ENCODE measurements around the gene ZBTB3. TPM values are rescaled to one million over a fixed set of nuclear protein-coding genes. Genes with fewer than 3 reads are reported as not detected.
"Not testable (repeated sequence)": the region's sequence is repeated elsewhere in the genome, so short reads cannot be mapped to it uniquely, and the experiment has no call there.

The ZBTB3 gene
- total RNA-seq, 1 experiment from 2014 or later = 12.9 TPM

DNA sequence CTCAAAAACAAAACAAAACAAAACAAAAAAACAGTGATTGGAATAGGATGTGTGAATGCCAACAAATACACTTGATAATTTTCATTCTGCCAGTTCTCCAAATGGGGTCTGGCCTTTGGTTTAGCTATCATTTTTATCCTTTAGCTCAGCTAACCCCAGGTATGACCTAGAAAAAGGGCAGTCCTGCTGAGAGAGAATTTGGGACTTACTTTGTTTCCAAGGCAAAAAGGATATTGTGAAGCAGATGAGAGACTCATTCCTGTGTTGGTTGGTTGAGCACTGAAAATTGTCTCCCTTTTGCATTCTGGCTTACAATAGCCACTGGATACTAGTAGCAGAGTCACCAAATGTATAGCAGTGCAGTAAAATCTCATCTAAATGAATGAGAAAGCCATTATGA, 16.8 kb downstream of the ZBTB3 start:
- CTCF ChIA-PET = no interaction called here
- no peak for ATAC-seq
- in situ Hi-C loops (cut with HindIII; ENCODE audit: low pct_unique_long_range_greater_than_20kb, low sequenced_read_pairs) = no loop called here
- Histone ChIP-seq H3K9me3 (ENCODE audit: control insufficient read depth, insufficient read depth, low read depth, low read length) (no peaks in the 10 kb centered on the region), H3K36me3 (ENCODE audit: control insufficient read depth, insufficient read depth, low read length) (peaks cover 17% of the 10 kb centered on the region), H3K27ac (ENCODE audit: low read length) (no peak overlapping the region), H3K4me1 (ENCODE audit: control insufficient read depth, insufficient read depth, low read length) (no peaks in the 10 kb centered on the region), H3K4me3 (ENCODE audit: low read depth in 2 of 2, low read length in 2 of 2) (no peak overlapping the region), H3K27me3 (ENCODE audit: control insufficient read depth, insufficient read depth, low read length) (no peaks in the 10 kb centered on the region)
- TF ChIP-seq, protein P1, sequence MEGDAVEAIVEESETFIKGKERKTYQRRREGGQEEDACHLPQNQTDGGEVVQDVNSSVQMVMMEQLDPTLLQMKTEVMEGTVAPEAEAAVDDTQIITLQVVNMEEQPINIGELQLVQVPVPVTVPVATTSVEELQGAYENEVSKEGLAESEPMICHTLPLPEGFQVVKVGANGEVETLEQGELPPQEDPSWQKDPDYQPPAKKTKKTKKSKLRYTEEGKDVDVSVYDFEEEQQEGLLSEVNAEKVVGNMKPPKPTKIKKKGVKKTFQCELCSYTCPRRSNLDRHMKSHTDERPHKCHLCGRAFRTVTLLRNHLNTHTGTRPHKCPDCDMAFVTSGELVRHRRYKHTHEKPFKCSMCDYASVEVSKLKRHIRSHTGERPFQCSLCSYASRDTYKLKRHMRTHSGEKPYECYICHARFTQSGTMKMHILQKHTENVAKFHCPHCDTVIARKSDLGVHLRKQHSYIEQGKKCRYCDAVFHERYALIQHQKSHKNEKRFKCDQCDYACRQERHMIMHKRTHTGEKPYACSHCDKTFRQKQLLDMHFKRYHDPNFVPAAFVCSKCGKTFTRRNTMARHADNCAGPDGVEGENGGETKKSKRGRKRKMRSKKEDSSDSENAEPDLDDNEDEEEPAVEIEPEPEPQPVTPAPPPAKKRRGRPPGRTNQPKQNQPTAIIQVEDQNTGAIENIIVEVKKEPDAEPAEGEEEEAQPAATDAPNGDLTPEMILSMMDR (IDR thresholded peaks at IDR 0.05) = no peak
- TF ChIP-seq SIN3A (IDR thresholded peaks at IDR 0.05; ENCODE audit: borderline replicate concordance, insufficient read depth, low read depth, low read length) = no peak
- TF ChIP-seq POLR2AphosphoS5 (IDR thresholded peaks at IDR 0.05; ENCODE audit: low read depth, low read length) = no peak
- TF ChIP-seq TCF7L2 (IDR thresholded peaks at IDR 0.05; ENCODE audit: low read depth, low read length) = no peak
- TF ChIP-seq, protein P2, sequence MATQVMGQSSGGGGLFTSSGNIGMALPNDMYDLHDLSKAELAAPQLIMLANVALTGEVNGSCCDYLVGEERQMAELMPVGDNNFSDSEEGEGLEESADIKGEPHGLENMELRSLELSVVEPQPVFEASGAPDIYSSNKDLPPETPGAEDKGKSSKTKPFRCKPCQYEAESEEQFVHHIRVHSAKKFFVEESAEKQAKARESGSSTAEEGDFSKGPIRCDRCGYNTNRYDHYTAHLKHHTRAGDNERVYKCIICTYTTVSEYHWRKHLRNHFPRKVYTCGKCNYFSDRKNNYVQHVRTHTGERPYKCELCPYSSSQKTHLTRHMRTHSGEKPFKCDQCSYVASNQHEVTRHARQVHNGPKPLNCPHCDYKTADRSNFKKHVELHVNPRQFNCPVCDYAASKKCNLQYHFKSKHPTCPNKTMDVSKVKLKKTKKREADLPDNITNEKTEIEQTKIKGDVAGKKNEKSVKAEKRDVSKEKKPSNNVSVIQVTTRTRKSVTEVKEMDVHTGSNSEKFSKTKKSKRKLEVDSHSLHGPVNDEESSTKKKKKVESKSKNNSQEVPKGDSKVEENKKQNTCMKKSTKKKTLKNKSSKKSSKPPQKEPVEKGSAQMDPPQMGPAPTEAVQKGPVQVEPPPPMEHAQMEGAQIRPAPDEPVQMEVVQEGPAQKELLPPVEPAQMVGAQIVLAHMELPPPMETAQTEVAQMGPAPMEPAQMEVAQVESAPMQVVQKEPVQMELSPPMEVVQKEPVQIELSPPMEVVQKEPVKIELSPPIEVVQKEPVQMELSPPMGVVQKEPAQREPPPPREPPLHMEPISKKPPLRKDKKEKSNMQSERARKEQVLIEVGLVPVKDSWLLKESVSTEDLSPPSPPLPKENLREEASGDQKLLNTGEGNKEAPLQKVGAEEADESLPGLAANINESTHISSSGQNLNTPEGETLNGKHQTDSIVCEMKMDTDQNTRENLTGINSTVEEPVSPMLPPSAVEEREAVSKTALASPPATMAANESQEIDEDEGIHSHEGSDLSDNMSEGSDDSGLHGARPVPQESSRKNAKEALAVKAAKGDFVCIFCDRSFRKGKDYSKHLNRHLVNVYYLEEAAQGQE (IDR thresholded peaks at IDR 0.05; ENCODE audit: insufficient read depth in 1 of 2, low read depth in 2 of 2, low read length in 1 of 2) = no peak
- intact Hi-C loops (cut with micrococcal nuclease; ENCODE audit: unreplicated experiment) = no loop called here
- DNase-seq (ENCODE audit: low read depth, low spot score) = no peak
- POLR2A ChIA-PET = no interaction called here
- no TSS peak for BruUV-seq (replicated peaks)

DNA sequence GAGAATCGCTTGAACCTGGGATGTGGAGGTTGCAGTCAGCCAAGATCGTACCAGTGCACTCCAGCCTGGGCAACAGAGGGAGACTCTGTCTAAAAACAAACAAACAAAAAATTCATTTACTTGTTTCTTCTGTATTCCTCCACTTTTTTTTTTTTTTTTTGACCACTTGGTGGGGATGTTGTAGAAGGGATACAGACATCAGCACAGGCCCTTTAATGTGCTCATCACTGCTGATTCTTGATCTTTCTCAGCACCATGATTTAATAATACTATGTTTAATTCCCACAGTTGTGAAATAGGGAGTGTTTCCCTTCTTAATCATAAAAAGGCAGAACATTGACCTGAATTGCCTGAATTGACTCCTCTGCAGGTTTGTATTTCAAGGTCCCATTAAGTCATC, 21.1 kb downstream of the ZBTB3 start:
- Histone ChIP-seq H3K9me3 (ENCODE audit: control insufficient read depth, insufficient read depth, low read depth, low read length) (no peaks in the 10 kb centered on the region), H3K27me3 (ENCODE audit: control insufficient read depth, insufficient read depth, low read length) (no peaks in the 10 kb centered on the region), H3K36me3 (ENCODE audit: control insufficient read depth, insufficient read depth, low read length) (peaks cover 10% of the 10 kb centered on the region), H3K4me3 (ENCODE audit: low read depth in 2 of 2, low read length in 2 of 2) (no peak overlapping the region), H3K27ac (ENCODE audit: low read length) (no peak overlapping the region), H3K4me1 (ENCODE audit: control insufficient read depth, insufficient read depth, low read length) (no peaks in the 10 kb centered on the region)
- ATAC-seq = no peak
- DNase-seq (ENCODE audit: low read depth, low spot score) = no peak
- TF ChIP-seq SIN3A (IDR thresholded peaks at IDR 0.05; ENCODE audit: borderline replicate concordance, insufficient read depth, low read depth, low read length) (no peak), TCF7L2 (IDR thresholded peaks at IDR 0.05; ENCODE audit: low read depth, low read length) (no peak), POLR2AphosphoS5 (IDR thresholded peaks at IDR 0.05; ENCODE audit: low read depth, low read length) (no peak)
- TF ChIP-seq, protein P2 (IDR thresholded peaks at IDR 0.05; ENCODE audit: insufficient read depth in 1 of 2, low read depth in 2 of 2, low read length in 1 of 2) = no peak
- TF ChIP-seq, protein P1 (IDR thresholded peaks at IDR 0.05) = no peak
- ChIA-PET POLR2A (no interaction called here), CTCF (no interaction called here)
- BruUV-seq (replicated peaks) = no TSS peak
- intact Hi-C loops (cut with micrococcal nuclease; ENCODE audit: unreplicated experiment) = no loop called here
- in situ Hi-C loops (cut with HindIII; ENCODE audit: low pct_unique_long_range_greater_than_20kb, low sequenced_read_pairs) = no loop called here

DNA sequence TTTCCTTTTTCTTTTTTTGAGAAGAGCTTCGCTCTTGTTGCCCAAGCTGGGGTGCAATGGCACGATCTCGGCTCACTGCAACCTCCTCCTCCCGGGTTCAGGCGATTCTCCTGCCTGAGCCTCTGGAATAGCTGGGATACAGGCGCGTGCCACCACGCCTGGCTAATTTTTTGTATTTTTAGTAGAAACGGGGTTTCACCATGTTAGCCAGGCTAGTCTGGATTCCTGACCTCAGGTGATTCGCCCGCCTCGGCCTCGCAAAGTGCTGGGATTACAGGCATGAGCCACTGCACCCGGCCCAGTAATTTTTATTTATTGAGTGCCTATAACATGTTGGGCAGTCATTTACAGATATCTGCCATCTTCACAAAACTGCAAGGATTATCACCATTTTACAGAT, 23.9 kb downstream of the ZBTB3 start:
- intact Hi-C loops (cut with micrococcal nuclease; ENCODE audit: unreplicated experiment); ATAC-seq; H3K9me3 ChIP-seq (ENCODE audit: control insufficient read depth, insufficient read depth, low read depth, low read length); DNase-seq (ENCODE audit: low read depth, low spot score); BruUV-seq (replicated peaks); H3K27me3 ChIP-seq (ENCODE audit: control insufficient read depth, insufficient read depth, low read length); in situ Hi-C loops (cut with HindIII; ENCODE audit: low pct_unique_long_range_greater_than_20kb, low sequenced_read_pairs); H3K4me1 ChIP-seq (ENCODE audit: control insufficient read depth, insufficient read depth, low read length): not testable (repeated sequence)
- ChIA-PET POLR2A (interaction anchor here (0.6 kb wide), 1 partner anchor 22 kb away, joined by 3 read pairs; no protein-coding TSS in a partner anchor), CTCF (interaction anchor here (0.7 kb wide), 1 partner anchor 59 kb away, joined by 11 read pairs; no protein-coding TSS in a partner anchor)
- H3K36me3 ChIP-seq (ENCODE audit: control insufficient read depth, insufficient read depth, low read length) = peaks cover 12% of the 10 kb centered on the region
- peak overlapping the region; percentile 46 for H3K27ac ChIP-seq (ENCODE audit: low read length)
- H3K4me3 ChIP-seq (ENCODE audit: low read depth in 2 of 2, low read length in 2 of 2) = peak overlapping the region; percentile 68 to 100
